HG02970 (cell line): ENCODE measurements around the gene OGFOD3.
"Not testable (repeated sequence)": the region's sequence is repeated elsewhere in the genome, so short reads cannot be mapped to it uniquely, and the experiment has no call there.

Experiments used
- ATAC-seq: cut with Tn5 transposase; IDR thresholded peaks from one replicate; pipeline ENCODE4 v1.9.1; 2021; ENCODE audit warnings: mild to moderate bottlenecking, moderate library complexity, moderate number of reproducible peaks; ENCODE audit not compliant: unreplicated experiment, low FRiP score

The OGFOD3 gene

DNA sequence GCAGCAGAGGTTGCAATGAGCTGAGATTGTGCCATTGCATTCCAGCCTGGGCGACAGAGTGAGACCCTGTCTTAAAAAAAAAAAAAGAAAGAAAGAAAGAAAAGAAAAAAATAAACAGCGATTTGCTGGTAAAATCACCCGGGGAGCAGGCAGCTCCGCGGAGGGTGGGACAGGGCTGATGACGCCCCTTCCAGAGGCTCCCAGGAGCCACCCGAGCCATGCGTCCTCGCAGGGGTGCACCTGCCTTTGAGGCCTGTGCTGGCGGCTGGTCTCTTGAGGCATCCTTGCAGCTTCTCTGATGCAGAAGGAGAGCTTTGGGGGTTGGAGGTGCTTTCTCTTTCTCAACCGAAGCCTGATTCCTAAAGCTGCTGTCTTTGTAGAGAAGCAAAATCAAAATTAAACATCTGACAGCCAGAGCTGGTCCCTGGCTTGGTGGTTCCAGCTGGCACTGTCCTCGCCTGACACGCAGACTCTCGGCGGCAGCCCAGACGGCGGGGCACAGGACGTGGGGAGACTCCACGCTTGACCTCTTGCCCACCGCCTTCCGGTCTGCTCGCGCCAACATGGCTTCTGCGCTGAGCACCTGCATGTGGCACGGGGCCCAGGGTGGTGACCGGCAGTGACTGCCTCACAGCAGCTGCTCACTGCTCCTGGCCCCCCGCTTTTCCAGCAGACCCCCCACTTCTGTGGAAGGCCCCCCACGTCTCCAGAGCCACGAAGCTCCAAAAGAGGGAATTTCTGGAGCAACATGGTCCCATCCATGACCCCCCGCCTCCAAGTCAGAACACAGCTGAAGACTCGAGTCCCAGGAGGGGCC is 40.3 kb downstream of the OGFOD3 start:
- no peak for ATAC-seq

DNA sequence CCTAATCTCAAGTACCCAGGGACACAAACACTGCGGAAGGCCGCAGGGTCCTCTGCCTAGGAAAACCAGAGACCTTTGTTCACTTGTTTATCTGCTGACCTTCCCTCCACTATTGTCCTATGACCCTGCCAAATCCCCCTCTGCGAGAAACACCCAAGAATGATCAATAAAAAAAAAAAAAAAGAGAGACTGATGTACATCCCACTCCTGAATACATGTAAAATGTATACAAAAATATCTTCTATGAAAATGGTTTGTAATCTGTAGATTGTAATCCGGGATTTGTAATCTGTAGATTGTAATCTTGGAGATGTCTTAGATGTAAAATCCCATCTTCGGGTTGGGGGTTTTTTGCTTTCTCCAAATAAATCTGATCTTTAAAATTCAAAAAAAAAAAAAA is 41.1 kb downstream of the OGFOD3 start:
- ATAC-seq: not testable (repeated sequence)

- ATAC-seq: no peak
Measured at GRCh38 chr17:82376042-82376730, 42.2 kb downstream of the OGFOD3 start.

DNA sequence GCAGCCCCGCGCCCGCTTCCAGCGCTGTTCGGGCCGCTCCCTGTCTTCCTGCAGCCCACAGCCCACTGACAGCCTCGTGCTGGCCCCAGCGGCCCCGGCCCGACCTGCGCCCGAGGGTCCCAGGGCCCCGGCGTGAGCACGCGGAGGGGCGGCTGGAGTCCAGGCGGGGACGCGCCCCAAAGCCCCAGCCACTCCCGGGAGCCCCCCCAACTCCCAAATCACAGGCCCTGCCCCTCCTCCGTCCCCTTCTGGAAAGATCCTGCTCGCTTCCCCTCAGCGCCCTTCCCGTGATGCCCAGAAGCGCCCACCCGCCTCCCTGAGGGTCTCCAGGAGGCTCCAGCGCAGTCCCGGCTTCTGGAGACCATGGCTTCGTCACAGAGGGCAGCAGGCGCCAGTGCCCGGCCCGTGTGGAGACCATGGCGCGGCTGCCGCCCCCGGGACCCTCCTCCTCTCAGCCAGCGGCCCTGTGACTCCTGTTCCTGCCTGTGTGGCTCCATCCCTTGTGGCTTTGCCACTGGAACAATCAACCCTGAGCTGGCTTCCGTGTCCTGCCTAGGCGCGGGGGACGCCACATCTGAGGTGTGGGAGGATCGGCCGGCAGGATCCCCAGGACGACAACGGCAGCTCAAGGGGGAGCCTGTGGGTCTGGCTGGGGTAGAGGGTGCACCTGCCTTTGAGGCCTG is 42.9 kb downstream of the OGFOD3 start:
- no peak for ATAC-seq

DNA sequence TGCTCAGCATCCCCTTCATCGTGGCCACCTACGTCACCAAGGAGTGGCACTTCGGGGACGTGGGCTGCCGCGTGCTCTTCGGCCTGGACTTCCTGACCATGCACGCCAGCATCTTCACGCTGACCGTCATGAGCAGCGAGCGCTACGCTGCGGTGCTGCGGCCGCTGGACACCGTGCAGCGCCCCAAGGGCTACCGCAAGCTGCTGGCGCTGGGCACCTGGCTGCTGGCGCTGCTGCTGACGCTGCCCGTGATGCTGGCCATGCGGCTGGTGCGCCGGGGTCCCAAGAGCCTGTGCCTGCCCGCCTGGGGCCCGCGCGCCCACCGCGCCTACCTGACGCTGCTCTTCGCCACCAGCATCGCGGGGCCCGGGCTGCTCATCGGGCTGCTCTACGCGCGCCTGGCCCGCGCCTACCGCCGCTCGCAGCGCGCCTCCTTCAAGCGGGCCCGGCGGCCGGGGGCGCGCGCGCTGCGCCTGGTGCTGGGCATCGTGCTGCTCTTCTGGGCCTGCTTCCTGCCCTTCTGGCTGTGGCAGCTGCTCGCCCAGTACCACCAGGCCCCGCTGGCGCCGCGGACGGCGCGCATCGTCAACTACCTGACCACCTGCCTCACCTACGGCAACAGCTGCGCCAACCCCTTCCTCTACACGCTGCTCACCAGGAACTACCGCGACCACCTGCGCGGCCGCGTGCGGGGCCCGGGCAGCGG is 43.6 kb downstream of the OGFOD3 start:
- no peak for ATAC-seq

GRCh38 chr17:82373731-82374625 is 44.4 kb downstream of the OGFOD3 start:
- no peak for ATAC-seq

DNA sequence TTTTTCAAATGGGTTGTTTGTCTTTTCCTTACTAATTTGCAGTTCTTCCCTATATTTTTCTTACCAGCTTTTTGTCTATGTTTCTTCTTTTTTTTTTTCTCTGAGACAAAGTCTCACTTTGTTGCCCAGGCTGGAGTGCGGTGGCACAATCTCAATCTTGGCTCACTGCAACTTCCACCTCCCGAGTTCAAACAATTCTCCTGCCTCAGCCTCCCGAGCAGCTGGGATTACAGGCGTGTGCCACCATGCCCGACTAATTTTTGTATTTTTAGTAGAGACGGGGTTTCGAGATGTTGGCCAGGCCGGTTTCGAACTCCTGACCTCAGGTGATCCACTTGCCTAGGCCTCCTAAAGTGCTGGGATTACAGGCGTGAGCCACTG is 45.3 kb downstream of the OGFOD3 start:
- not testable (repeated sequence) for ATAC-seq

DNA sequence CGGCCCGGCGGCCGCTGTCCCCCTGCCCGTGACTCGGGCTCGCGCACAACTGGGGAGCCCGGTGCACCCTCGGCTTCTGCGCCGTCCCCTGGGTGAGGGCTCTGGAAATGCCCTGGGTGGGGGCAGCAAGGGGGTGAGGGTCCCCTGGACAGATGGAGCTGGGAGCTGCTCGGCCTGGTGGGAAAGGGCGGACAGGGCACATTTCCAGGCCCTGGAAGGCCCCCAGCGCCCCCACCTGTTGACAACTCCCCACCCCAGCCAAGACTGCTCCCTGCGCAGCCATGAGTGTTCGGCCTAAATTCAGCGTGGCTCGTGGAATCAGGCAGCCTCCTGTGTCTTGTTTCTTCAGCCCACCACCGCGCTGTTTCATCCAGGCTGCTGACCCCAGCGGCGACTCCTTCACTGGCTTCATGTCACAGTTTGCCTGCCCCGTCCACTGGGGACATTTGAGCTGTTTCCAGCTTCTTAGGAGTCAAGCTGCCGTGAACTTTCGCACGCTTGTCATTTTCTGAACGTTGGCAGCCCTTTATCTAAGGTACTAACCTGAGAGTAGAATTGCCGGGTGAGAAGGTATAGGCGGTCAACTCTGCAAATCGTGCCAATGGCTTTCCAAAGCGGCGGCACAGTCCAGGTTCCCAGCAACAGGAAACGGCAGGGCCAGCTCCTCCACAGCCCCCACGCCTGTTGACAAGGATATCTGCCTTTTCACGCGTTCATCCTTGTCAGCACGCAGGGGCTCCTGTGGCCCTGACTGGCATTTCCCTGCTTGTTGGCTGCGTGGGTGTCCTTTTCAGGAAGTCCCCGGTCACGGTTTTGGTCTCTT is 45.9 kb downstream of the OGFOD3 start:
- ATAC-seq: no peak

GRCh38 chr17:82371333-82372248 is 46.8 kb downstream of the OGFOD3 start, which contains the start of gene UTS2R:
UTS2R (plus strand) TSS chr17:82371765; CDS start chr17:82374325, 2,560 bp downstream.
- ATAC-seq: no peak

GRCh38 chr17:82370471-82371332 is 47.7 kb downstream of the OGFOD3 start:
- no peak for ATAC-seq

GRCh38 chr17:82369211-82369610 is 49.2 kb downstream of the OGFOD3 start:
- no peak for ATAC-seq

DNA sequence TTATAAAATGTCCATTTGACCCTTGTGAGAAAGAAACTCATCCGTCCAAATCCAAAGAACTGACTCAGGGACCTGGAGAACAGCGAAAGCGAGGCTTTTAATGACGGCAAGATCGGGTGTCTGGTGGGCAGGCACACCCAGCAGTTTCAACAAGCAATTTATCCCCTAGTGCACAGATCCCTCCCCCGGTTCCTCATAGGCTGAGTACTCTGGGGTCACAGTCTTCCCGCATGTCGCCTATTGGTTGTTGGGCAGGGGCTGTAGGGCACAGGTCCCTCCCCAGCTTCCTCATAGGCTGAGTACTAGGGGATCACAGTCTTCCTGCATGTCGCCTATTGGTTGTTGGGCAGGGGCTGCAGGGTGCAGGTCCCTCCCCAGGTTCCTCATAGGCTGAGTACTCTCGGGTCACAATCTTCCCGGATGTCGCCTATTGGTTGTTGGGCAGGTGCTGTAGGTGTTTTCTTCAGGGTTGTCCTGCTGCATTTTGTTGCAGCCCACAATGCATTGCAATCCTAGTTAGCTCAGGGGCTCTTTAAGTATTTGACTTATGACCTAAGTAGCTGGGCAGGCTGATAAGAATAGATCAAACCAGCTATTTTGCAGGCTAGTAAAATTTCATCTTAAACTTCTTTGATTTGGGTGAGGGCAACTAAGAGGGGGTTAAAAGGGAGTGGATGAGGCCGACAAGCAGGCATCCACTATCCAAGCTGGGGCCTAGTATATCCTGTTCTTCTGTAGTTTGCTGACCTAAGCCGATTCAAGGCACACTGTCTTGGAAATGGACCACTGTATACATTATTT is 50.5 kb downstream of the OGFOD3 start:
- no peak for ATAC-seq

- ATAC-seq: no peak
Measured at GRCh38 chr17:82366749-82367148, 51.6 kb downstream of the OGFOD3 start.

DNA sequence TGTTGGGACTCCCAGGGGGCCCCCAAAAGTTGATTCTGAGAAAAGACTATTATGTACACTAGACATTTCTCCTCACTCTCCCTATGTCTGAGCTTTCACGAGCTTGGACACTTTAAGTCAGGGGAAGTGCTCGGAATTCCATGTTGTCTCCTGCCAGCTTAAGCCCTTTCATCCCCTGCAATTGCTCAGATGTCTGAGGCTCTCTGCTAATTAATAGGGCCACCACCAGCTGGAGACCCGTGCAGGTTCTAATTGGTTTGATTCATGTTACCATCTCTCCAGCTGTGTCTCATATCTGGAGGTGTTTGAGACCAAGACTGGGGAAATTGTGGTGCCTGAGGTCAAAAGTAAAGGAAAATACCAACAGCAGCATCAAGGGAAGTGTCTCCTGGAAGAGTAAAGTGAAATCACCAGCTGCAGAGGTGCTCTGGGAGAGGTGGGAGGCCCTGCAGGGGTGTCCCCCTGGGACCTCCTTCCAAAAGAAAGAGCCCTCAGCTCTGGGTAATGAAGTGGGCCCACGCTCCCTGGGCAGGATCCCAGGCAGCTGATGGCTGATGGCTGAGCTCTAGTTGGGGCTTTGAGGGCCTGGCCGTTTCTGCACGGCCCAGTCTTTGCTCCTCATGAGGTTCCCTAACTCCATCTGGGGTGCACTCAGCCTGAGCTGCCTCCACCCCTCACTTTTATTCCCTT is 52.6 kb downstream of the OGFOD3 start:
- no peak for ATAC-seq

- ATAC-seq: no peak
Measured at GRCh38 chr17:82361885-82362633, 56.3 kb downstream of the OGFOD3 start.
